K562 (cell line): ENCODE results near the gene YOD1. TPM values are rescaled to one million over a fixed set of nuclear protein-coding genes. Genes with fewer than 3 reads are reported as not detected.

Source experiments
- CEBPB ChIP-seq: fragments of 450-650 bp; IDR thresholded peaks from 2 replicates; pipeline ENCODE4 v1.6.1; 2016; ENCODE audit warnings: missing genetic modification characterization, missing compliant biosample characterization
- DLX4 ChIP-seq: fragments of 250-450 bp; sonication (Bioruptor Pico); IDR thresholded peaks from 2 replicates; pipeline ENCODE4 v1.6.1; 2021; ENCODE audit warnings: mild to moderate bottlenecking
- EP300 ChIP-seq: IDR thresholded peaks from 2 replicates; pipeline ENCODE4 v1.6.1; 2012; ENCODE audit warnings: low read length, improper control_type of control experiment
- HDAC8 ChIP-seq: fragments of 450-650 bp; IDR thresholded peaks from 2 replicates; pipeline ENCODE4 v1.6.1; 2016; ENCODE audit warnings: mild to moderate bottlenecking, missing genetic modification characterization, moderate library complexity, missing compliant biosample characterization
- HSF4 ChIP-seq: fragments of 250-450 bp; sonication (Bioruptor Pico); IDR thresholded peaks from 2 replicates; pipeline ENCODE4 v2.1.2; 2022; ENCODE audit warnings: mild to moderate bottlenecking, moderate library complexity, borderline replicate concordance
- IRF9 ChIP-seq: fragments of 450-650 bp; IDR thresholded peaks from 2 replicates; pipeline ENCODE4 v1.6.1; 2016; ENCODE audit warnings: missing biosample characterization, missing genetic modification characterization
- MTF1 ChIP-seq: fragments of 250-450 bp; sonication (Bioruptor Pico); IDR thresholded peaks from 2 replicates; pipeline ENCODE4 v1.9.0; 2021; ENCODE audit warnings: moderate library complexity, mild to moderate bottlenecking, inconsistent platforms, borderline replicate concordance
- MYNN ChIP-seq, 2 experiments: sonication (generic); formaldehyde crosslinking in 1 of 2; IDR thresholded peaks; 2 replicates each; pipeline versions ENCODE4 v1.5.0 to v1.6.1; 2016 to 2020; ENCODE audit warnings: antibody characterized with exemption in 1 of 2, missing genetic modification reagents in 1 of 2
- RBM15 ChIP-seq: fragments of 200-400 bp; formaldehyde crosslinking; IDR thresholded peaks from 2 replicates; pipeline ENCODE4 v1.6.1; 2018; ENCODE audit warnings: mild to moderate bottlenecking, low read length, moderate library complexity; ENCODE audit not compliant: insufficient read depth
- SIX5 ChIP-seq, 2 experiments: IDR thresholded peaks; 2 replicates each; pipeline ENCODE4 v1.6.1; 2011; ENCODE audit warnings: low read length in 2 of 2, borderline replicate concordance in 1 of 2, low read depth in 1 of 2, mild to moderate bottlenecking in 1 of 2, moderate library complexity in 1 of 2; ENCODE audit not compliant: insufficient read depth in 1 of 2
- SMC3 ChIP-seq: conservative IDR thresholded peaks from 2 replicates; pipeline ENCODE4 v1.6.1; 2011; ENCODE audit warnings: low read depth, low read length, improper control_type of control experiment; ENCODE audit not compliant: insufficient read depth
- STAG1 ChIP-seq: sonication (generic); formaldehyde crosslinking; IDR thresholded peaks from 2 replicates; pipeline ENCODE4 v1.5.0; 2020; ENCODE audit warnings: missing genetic modification reagents, borderline replicate concordance
- STAT6 ChIP-seq: sonication (generic); formaldehyde crosslinking; IDR thresholded peaks from 2 replicates; pipeline ENCODE4 v1.8.1; 2023; ENCODE audit warnings: mild to moderate bottlenecking, missing genetic modification reagents
- U2AF1 ChIP-seq: fragments of 200-400 bp; formaldehyde crosslinking; optimal IDR thresholded peaks from 2 replicates; pipeline ENCODE3; 2017; ENCODE audit warnings: mild to moderate bottlenecking, low read depth, low read length, moderate library complexity
- ZBTB5 ChIP-seq: fragments of 450-650 bp; IDR thresholded peaks from 2 replicates; pipeline ENCODE4 v1.6.1; 2017; ENCODE audit warnings: antibody characterized with exemption
- ZNF592 ChIP-seq: fragments of 450-650 bp; IDR thresholded peaks from 2 replicates; pipeline ENCODE4 v1.6.1; 2017; ENCODE audit warnings: antibody characterized with exemption, mild to moderate bottlenecking
- ZNF644 ChIP-seq: fragments of 200-800 bp; sonication (Bioruptor generic); IDR thresholded peaks from 2 replicates; pipeline ENCODE4 v1.6.1; 2016; ENCODE audit warnings: low read depth, missing genetic modification characterization, missing compliant biosample characterization
- polyA plus RNA-seq, 8 experiments: library from polyadenylated mRNA; depleted of rRNA in 4 of 8; stranded (reverse) in 5 of 8; unstranded in 3 of 8; fragments of >200 nt; fragmentation: Nextera tagmentation in 2 of 8; fragmentation: Illumina TruSeq in 1 of 8; extraction: Ambion mirVana in 2 of 8; extraction: Trizol in 1 of 8; gene quantifications; 2 replicates each; pipeline versions ENCODE4 v1.2.1 to v1.2.3, GENCODE V29; 2011 to 2014; ENCODE audit warnings: inconsistent platforms in 1 of 8, missing spikeins in 1 of 8
- total RNA-seq, 7 experiments: library from RNA; depleted of rRNA in 6 of 7; stranded (reverse); fragments of >200 nt in 6 of 7; fragmentation: Illumina TruSeq in 2 of 7; extraction: Trizol in 2 of 7; gene quantifications; 2 replicates each; pipeline versions ENCODE4 v1.2.1 to v1.2.3, GENCODE V29; 2011 to 2021; ENCODE audit warnings: low replicate concordance in 1 of 7

The YOD1 gene
- total and polyA plus RNA-seq, 9 of the 15 experiments (the other 6 are each of a cell fraction or from before 2014, with no cell fraction given) = 18.2 to 78.1 (median 46.9) TPM

GRCh38 chr1:207049974-207050391, 1.0 kb downstream of the YOD1 start (continued):
- TF ChIP-seq ZBTB5 (peak; percentile 36; the same call in 1 of the 2 replicates), HDAC8 (tag) (no peak), SIX5 (IDR thresholded peaks at IDR 0.05; ENCODE audit: borderline replicate concordance in 1 of 2, insufficient read depth in 1 of 2, low read depth in 1 of 2, low read length in 2 of 2) (no peak), ZNF644 (tag) (no peak), RBM15 (no peak), DLX4 (no peak), MYNN (IDR thresholded peaks at IDR 0.05) (no peak), MYNN (CRISPR knock-in tag; IDR thresholded peaks at IDR 0.05) (no peak), STAG1 (CRISPR knock-in tag) (no peak), ZNF592 (peak; percentile 55), CEBPB (tag) (no peak), SMC3 (peak; percentile 16; the same call in 1 of the 2 replicates), HSF4 (CRISPR knock-in tag) (no peak), MTF1 (CRISPR knock-in tag) (no peak), U2AF1 (no peak), IRF9 (no peak), EP300 (peak; percentile 41; the same call in 1 of the 2 replicates), STAT6 (no peak)
